ENCODE measurements around the gene SIX3.

SIX3 gene

GRCh38 chr2:44926957-44927356, 14.5 kb upstream of the SIX3 start:
- intact Hi-C loops (cut with micrococcal nuclease), result no loop called here
- no peak overlapping the region for H3K4me3 Mint-ChIP-seq
- H3K9me3 Mint-ChIP-seq, result no peaks in the 10 kb centered on the region
- H3K36me3 Mint-ChIP-seq (ENCODE audit: low read depth), result no peaks in the 10 kb centered on the region
- no peak overlapping the region for H3K27ac Mint-ChIP-seq
- H3K4me1 Mint-ChIP-seq (ENCODE audit: low read depth), result peaks cover under 1% of the 10 kb centered on the region
- H3K27me3 Mint-ChIP-seq, result peaks cover 79% of the 10 kb centered on the region

- intact Hi-C loops (cut with micrococcal nuclease), result no loop called here
- H3K27ac Mint-ChIP-seq, result no peak overlapping the region
These were observed 13.5 kb upstream of the SIX3 start for GRCh38 chr2:44927985-44928482.

GRCh38 chr2:44928483-44929158, 12.9 kb upstream of the SIX3 start:
- intact Hi-C loops (cut with micrococcal nuclease), result no loop called here
- Mint-ChIP-seq H3K4me1 (ENCODE audit: low read depth) (peaks cover 7% of the 10 kb centered on the region), H3K27ac (no peak overlapping the region), H3K4me3 (no peak overlapping the region), H3K9me3 (no peaks in the 10 kb centered on the region), H3K27me3 (peaks cover 83% of the 10 kb centered on the region), H3K36me3 (ENCODE audit: low read depth) (no peaks in the 10 kb centered on the region)

More at GRCh38 chr2:44927985-44928482, 13.5 kb upstream of the SIX3 start:
- Mint-ChIP-seq H3K4me1 (ENCODE audit: low read depth) (peaks cover 7% of the 10 kb centered on the region), H3K9me3 (no peaks in the 10 kb centered on the region), H3K36me3 (ENCODE audit: low read depth) (no peaks in the 10 kb centered on the region), H3K27me3 (peaks cover 83% of the 10 kb centered on the region), H3K4me3 (no peak overlapping the region)

GRCh38 chr2:44929159-44929734, 12.3 kb upstream of the SIX3 start:
- H3K27me3 Mint-ChIP-seq, result peaks cover 83% of the 10 kb centered on the region
- H3K4me3 Mint-ChIP-seq, result peak overlapping the region; percentile 46
- H3K9me3 Mint-ChIP-seq, result no peaks in the 10 kb centered on the region
- H3K4me1 Mint-ChIP-seq (ENCODE audit: low read depth), result peaks cover 7% of the 10 kb centered on the region
- H3K27ac Mint-ChIP-seq, result no peak overlapping the region
- no peaks in the 10 kb centered on the region for H3K36me3 Mint-ChIP-seq (ENCODE audit: low read depth)
- intact Hi-C loops (cut with micrococcal nuclease), result no loop called here

- Mint-ChIP-seq H3K4me1 (ENCODE audit: low read depth) (peaks cover 7% of the 10 kb centered on the region), H3K27ac (no peak overlapping the region), H3K9me3 (no peaks in the 10 kb centered on the region), H3K36me3 (ENCODE audit: low read depth) (no peaks in the 10 kb centered on the region), H3K4me3 (no peak overlapping the region), H3K27me3 (peaks cover 87% of the 10 kb centered on the region)
- intact Hi-C loops (cut with micrococcal nuclease), result no loop called here
These were observed 11.7 kb upstream of the SIX3 start for GRCh38 chr2:44929735-44930273.

- peaks cover 7% of the 10 kb centered on the region for H3K4me1 Mint-ChIP-seq (ENCODE audit: low read depth)
- H3K36me3 Mint-ChIP-seq (ENCODE audit: low read depth), result no peaks in the 10 kb centered on the region
- intact Hi-C loops (cut with micrococcal nuclease), result no loop called here
- H3K9me3 Mint-ChIP-seq, result no peaks in the 10 kb centered on the region
- H3K4me3 Mint-ChIP-seq, result peak overlapping the region; percentile 7
- peaks cover 87% of the 10 kb centered on the region for H3K27me3 Mint-ChIP-seq
- H3K27ac Mint-ChIP-seq, result no peak overlapping the region
These were observed 11.0 kb upstream of the SIX3 start for GRCh38 chr2:44930274-44931197.

- H3K4me1 Mint-ChIP-seq (ENCODE audit: low read depth), result peaks cover 7% of the 10 kb centered on the region
- H3K27me3 Mint-ChIP-seq, result peaks cover 87% of the 10 kb centered on the region
- H3K27ac Mint-ChIP-seq, result no peak overlapping the region
- no peaks in the 10 kb centered on the region for H3K36me3 Mint-ChIP-seq (ENCODE audit: low read depth)
- H3K4me3 Mint-ChIP-seq, result no peak overlapping the region
- H3K9me3 Mint-ChIP-seq, result no peaks in the 10 kb centered on the region
- intact Hi-C loops (cut with micrococcal nuclease), result no loop called here
These were observed 10.2 kb upstream of the SIX3 start for GRCh38 chr2:44931198-44931780.

GRCh38 chr2:44932079-44932478, 9.4 kb upstream of the SIX3 start:
- no peak overlapping the region for H3K4me3 Mint-ChIP-seq
- no peak overlapping the region for H3K27ac Mint-ChIP-seq
- H3K4me1 Mint-ChIP-seq (ENCODE audit: low read depth), result peaks cover 7% of the 10 kb centered on the region
- H3K9me3 Mint-ChIP-seq, result no peaks in the 10 kb centered on the region
- H3K27me3 Mint-ChIP-seq, result peaks cover 92% of the 10 kb centered on the region
- H3K36me3 Mint-ChIP-seq (ENCODE audit: low read depth), result no peaks in the 10 kb centered on the region
- intact Hi-C loops (cut with micrococcal nuclease), result no loop called here

GRCh38 chr2:44932564-44933392, 8.7 kb upstream of the SIX3 start:
- H3K27me3 Mint-ChIP-seq, result peaks cover 94% of the 10 kb centered on the region
- no peaks in the 10 kb centered on the region for H3K9me3 Mint-ChIP-seq
- H3K4me1 Mint-ChIP-seq (ENCODE audit: low read depth), result peaks cover 7% of the 10 kb centered on the region
- H3K36me3 Mint-ChIP-seq (ENCODE audit: low read depth), result no peaks in the 10 kb centered on the region
- H3K4me3 Mint-ChIP-seq, result no peak overlapping the region
- no peak overlapping the region for H3K27ac Mint-ChIP-seq
- intact Hi-C loops (cut with micrococcal nuclease), result no loop called here

GRCh38 chr2:44933434-44933951, 8.0 kb upstream of the SIX3 start:
- Mint-ChIP-seq H3K27ac (no peak overlapping the region), H3K4me1 (ENCODE audit: low read depth) (peaks cover 14% of the 10 kb centered on the region), H3K27me3 (peaks cover 94% of the 10 kb centered on the region), H3K36me3 (ENCODE audit: low read depth) (no peaks in the 10 kb centered on the region), H3K4me3 (no peak overlapping the region), H3K9me3 (no peaks in the 10 kb centered on the region)
- intact Hi-C loops (cut with micrococcal nuclease), result no loop called here

GRCh38 chr2:44934038-44934982, 7.2 kb upstream of the SIX3 start:
- intact Hi-C loops (cut with micrococcal nuclease), result no loop called here
- H3K4me3 Mint-ChIP-seq, result no peak overlapping the region
- H3K27ac Mint-ChIP-seq, result no peak overlapping the region

More at GRCh38 chr2:44934038-44934982, 7.2 kb upstream of the SIX3 start:
- Mint-ChIP-seq H3K36me3 (ENCODE audit: low read depth) (no peaks in the 10 kb centered on the region), H3K27me3 (peaks cover 93% of the 10 kb centered on the region), H3K4me1 (ENCODE audit: low read depth) (peaks cover 15% of the 10 kb centered on the region), H3K9me3 (no peaks in the 10 kb centered on the region)

Data from dendritic cell treated with granulocyte-macrophage colony-stimulating factor and Interleukin-4, amounts not matched to agents 40 ng/mL and 50 ng/mL, for 4 days (primary cell).